EL (cell line): ENCODE data around the gene FIBP.
A peak's percentile ranks its signal among the peaks of the same experiment; 100 is the strongest.

Experiments used
- DNase-seq: peaks from one replicate; pipeline ENCODE4 v3.0.0-alpha.2; 2016

Gene FIBP

DNA sequence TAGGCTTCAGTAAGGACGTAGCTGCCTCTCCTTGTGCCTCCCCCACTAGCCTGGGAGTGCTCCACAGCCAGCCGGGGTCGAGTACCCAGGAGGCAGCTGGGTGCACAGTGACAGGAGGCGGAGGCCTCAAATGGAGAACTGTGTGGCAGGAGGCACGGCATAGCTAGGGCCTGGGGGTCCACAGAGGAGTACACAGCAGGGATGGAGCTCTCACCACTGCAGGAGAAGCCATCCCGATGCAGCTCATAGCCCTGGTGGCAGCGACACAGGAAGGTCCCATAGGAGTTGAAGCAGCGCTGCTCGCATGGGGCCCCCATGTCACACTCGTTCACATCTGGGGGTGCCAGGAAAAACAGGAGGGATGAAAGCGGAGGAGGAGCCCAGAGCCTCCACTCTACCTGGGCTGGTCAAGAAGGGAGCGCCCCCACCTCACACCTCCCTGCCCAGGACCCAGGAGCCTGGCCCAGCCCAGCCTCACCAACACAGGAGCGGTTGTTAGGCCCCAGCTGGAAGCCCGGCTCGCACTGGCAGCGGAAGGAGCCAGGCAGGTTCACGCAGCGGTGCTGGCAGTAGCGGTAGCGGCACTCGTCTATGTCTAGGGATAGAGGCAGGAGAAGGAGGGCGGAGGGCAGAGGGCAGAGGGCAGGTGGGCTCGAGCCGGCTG lies 18.5 kb downstream of the FIBP start:
- no peak for DNase-seq

DNA sequence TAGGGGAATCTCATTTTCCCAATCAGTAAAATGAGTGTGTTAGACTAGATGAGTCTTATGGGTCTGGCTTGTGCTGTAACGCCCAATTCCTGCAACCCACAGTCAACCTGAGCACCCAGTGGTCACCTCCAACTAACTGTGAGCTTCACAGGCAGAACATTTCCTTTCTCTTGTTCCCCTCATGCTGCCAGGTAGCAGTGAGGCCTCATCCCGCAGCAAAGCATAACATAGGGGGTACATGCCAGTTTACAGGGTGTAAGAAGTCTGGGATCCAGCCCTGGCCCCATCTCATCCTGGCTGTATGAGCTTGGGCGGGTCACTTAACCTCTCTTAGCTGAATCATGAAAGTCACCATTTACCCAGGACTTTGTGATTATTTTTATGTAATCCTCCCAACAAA lies 19.4 kb downstream of the FIBP start:
- DNase-seq, result no peak

DNA sequence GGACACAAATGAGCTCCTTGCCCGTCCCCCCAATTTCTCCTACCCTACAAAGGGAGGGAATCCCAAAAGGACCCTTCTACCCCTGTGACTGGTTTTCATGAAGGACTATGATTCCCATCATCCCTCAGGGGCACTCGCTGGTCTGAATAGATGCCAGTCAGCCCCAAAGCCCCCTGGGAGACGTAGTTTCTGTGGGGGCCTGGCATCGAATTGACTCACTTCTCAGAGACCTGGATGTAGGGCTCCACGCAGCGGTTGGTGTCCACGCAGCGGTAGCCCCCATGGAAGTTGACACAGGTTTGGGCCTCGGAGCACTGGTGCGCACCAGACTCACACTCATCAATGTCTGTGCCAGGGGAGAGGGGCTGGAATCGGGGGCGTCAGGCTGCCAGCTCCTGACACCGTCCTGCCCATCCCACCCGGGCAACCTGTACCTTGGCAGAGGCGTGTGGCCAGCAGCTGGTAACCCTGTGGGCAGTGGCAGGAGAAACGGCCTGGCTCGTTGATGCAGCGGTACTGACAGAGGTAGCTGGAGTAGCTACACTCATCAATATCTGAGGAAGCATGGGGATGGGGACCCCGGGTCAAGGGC lies 20.1 kb downstream of the FIBP start:
- DNase-seq, result no peak

DNA sequence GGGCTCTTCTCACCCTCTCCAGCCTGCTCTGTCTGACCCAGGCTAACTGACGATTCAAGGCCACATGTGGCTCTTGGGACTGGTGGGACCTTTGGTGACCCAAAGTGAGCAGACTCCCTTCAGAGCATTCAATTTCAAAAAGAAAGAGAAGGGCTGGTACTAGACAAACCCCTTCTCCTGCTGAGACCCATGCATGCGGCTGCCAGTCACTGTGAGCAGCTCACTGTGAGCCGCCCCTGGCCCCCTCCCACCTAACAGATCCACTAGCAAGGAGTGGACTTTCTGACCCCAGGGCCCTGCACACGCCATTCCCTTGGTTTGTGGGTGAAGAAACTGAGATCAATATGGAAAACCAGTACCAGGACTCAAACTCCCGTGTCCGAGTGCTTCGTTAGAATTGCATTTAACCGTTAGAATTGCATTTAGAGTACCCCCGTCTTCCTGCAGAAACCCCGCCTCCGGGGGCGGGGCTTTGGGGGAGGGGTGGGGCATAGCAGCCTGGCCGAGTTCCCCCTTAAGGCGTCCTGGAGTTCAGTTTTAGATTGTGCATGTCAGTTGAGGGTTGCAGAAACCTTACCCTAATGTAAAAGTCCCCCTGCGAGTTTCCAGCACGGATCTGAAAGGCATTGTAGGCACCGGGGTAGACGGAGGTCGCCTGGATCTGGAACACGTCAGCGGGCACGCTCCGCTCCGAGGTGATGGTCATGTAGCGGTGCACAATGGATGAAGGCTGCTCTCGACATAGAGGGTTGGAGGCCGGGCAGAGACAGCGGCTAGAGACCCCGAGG lies 20.8 kb downstream of the FIBP start:
- no peak for DNase-seq

DNA sequence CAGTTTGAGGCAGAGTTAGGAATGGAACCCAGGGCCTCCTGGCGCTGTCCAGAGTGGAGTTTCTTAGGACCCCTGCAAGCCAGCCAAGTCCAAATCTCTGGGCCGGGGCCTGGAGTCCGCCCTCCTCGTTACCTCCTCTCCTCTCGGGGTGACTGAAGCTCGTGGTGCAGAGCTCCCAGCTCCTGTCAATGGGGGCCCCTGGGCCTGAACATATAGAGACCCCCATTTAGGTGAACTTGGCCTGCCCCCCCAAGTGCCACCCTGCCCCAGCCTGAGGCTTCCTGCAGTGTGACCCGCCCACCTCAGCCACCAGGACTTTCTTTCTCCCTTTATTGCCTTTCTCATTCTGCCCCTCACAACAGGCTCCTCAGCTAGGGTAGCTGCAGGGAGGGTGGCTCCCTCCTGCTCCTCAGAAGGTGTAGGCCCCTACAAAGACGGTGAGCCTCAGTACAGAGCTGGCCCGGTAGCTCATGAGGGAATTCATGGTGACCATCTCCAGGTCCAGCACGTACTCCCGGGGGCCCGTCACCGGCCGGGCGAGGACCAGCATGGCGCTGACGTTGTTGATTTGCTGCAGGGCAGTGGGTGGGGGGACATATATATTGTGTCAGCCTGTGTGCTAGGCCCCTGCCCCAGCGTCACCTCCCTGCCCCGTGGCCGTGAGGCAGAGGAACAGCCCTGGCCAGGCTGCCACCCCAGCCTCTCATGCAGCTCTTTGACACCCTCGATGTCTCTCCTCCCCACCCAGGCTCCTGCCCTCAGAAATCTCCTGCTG lies 21.6 kb downstream of the FIBP start:
- no peak for DNase-seq

DNA sequence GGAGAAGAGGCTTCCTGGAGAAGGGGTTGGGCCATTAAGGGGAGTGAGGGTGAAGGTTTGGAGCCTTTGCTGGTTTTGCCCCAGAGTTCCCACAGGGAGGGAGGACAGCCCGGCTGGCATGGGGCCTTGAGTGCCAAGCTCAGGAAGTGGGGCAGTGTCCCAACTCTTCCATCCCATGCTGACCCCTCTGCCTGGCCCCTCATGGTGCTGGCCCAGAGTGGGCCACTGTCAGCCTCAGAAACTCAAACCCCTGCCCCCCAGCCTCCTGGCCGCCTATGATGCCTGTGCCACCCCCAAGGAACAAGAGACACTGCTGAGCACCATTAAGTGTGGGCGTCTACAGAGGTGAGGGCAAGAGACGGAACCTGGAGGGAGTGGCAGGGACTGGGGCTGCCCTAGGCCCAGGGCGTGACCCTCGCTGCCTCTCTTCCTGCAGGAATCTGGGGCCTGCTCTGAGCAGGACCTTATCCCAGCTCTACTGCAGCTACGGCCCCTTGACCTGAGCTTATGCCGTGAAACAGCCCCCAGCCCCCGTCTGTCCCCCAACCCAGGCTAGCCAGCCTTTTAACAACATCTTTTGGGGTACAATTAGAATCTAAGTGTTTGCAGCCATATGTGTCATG lies 22.6 kb downstream of the FIBP start:
- no peak for DNase-seq

DNA sequence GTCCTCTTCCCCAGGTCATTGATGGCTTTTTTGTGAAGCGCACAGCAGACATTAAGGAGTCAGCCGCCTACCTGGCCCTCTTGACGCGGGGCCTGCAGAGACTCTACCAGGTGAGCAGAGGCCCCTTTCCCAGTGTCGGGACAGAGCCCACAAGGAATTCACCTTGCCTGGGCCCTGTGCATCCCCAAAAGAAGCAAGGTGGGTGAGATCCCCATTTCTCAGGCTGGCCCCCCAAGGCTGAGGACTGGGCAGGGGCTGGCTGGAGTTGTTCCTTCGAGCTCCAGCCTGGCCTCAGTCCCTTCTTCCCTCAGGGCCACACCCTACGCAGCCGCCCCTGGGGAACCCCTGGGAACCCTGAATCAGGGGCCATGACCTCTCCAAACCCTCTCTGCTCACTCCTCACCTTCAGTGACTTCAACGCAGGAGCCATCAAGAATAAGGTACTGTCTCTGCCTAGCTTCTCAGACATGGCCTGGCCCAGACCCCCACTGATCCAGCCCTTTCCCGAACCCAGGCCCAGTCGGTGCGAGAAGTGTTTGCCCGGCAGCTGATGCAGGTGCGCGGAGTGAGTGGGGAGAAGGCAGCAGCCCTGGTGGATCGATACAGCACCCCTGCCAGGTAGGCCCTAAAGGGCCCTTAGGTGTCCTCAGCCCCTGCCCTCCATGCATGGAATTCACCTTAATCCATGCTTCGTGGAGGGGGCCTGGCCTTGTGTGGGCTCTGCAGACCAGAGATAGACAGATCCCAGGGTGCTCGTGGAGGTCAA lies 23.4 kb downstream of the FIBP start:
- DNase-seq, result no peak

DNA sequence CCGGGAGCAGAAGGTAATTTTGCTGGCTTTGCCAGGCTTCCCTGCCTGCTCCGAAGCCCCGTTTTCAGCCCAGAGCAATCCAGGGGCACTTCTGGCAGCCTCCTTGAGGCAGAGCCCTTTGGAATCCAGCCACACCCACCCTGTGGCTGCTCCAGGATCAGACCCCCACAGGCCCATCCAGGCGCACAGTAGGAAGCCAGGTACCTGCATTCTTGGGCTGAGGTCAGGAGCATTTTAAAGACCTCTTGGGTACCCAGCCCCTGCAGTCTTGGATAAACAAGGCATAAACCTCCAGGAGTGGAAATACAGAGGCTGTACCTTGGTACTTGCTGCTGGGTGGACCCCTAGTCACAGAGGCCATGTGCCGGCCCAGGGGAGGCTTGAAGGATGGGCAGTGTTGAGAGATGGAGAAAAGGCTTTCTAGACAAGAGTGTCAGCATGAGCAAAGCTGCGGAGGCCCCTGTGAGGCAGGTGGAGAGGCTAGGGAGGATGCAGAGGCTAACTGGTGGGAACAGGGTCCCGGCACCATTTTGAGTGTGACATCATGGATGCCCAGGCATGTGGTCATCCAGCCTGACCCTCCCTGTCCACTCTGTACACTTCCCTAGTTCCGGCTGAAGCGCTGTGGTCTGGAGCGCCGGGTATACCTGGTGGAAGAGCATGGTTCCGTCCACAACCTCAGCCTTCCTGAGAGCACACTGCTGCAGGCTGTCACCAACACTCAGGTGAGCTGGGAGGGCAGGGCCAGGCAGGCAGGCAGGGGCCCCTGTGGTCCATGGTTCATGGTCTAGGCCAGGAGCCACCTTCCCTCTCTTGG lies 24.2 kb downstream of the FIBP start:
- peak; percentile 2 for DNase-seq

DNA sequence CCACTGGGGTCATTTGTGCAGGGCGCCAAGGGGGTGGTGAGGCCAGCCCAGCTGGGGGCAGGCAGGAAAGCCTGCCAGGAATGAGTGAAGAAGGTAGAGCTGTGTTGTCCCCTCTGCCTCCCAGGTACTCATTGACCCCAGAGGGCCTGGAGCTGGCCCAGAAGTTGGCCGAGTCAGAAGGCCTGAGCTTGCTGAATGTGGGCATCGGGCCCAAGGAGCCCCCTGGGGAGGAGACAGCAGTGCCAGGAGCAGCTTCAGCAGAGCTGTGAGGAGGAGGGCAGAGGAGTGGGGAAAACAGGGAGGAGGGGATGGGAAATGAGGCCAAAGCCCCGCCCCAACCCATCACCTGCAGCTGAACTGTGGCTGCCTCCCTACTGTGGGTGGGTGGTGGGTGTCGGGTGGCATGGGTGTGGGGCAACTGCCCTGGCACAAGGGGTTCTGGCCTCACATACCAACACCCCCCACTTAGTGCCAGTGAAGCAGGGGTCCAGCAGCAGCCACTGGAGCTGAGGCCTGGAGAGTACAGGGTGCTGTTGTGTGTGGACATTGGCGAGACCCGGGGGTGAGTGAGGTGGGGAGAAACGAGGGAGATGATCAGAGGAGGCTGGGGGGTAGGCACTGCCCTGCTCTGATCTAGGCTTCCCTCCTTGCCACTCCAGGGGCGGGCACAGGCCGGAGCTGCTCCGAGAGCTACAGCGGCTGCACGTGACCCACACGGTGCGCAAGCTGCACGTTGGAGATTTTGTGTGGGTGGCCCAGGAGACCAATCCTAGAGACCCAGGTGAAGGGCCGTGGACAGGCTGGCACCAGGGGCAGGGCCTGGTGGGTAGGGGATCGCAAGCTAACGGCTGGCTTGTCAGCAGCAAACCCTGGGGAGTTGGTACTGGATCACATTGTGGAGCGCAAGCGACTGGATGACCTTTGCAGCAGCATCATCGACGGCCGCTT lies 25.1 kb downstream of the FIBP start:
- DNase-seq, result peak; percentile 1

DNA sequence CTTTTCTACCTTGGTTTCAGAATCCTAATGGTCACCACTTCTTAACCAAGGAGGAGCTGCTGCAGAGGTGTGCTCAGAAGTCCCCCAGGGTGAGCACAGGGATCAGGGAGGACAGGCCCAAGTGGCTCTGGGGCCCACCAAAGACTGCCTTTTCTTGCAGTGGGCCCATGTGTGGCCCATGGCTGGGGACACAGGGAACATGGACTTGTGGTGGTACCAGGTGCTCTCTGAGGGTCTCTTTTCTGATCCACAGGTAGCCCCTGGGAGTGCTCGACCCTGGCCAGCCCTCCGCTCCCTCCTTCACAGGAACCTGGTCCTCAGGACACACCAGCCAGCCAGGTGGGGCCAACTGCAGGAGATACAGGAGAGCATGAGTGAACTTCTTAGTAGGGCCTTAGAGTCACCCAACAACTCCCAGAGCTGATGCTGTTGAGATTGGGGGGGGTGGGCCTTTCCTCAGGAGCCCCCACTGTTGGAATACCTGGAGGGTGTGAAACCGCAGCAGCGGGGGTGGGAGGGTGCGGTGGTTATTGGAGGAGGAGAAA lies 26.0 kb downstream of the FIBP start:
- DNase-seq, result peak; percentile 1

DNA sequence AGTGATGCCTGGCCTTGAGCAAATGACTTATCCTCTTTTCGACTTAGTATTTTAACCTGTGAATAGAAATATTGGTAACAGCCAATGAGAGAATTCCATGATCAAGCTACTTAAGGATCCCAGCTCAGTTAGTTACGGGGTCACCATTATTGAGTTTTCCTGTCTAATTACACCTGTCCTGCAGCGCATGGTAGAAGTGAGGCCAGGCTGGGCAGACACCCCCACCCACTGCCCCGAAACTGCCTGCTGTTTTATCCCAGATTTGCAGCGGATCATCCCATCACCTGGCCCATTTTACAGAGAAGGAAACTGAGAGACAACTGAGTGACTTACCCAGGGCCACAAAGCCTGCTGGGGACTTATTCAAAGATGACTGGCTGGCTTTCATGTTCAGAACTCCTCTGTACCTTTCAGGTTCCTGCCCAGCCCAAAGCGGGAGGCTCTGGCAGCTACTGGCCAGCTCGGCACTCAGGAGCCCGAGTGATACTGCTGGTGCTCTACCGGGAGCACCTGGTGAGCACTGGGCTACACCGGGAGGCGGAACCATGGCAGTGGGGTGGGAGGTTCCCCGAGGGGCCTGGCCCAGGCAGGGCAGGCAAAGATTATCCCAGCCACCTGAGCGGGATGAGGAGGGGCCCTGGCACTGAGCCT lies 26.6 kb downstream of the FIBP start:
- DNase-seq, result peak; percentile 2

DNA sequence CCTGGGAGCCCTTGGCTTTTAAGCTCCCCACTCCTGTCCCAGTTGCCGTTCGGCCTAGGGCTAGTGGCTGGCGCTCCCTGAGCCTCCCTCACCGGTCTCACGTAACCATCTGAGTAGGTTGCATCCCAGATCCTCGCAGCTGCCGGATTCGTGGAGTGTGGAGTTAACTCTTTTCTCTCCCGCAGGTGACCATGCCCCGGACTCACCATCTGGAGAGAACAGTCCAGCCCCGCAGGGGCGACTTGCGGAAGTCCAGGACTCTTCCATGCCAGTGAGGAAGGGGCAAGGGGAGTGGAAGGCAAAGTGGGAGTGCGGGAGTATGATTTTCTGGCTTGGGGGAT lies 27.1 kb downstream of the FIBP start:
- DNase-seq, result no peak

DNA sequence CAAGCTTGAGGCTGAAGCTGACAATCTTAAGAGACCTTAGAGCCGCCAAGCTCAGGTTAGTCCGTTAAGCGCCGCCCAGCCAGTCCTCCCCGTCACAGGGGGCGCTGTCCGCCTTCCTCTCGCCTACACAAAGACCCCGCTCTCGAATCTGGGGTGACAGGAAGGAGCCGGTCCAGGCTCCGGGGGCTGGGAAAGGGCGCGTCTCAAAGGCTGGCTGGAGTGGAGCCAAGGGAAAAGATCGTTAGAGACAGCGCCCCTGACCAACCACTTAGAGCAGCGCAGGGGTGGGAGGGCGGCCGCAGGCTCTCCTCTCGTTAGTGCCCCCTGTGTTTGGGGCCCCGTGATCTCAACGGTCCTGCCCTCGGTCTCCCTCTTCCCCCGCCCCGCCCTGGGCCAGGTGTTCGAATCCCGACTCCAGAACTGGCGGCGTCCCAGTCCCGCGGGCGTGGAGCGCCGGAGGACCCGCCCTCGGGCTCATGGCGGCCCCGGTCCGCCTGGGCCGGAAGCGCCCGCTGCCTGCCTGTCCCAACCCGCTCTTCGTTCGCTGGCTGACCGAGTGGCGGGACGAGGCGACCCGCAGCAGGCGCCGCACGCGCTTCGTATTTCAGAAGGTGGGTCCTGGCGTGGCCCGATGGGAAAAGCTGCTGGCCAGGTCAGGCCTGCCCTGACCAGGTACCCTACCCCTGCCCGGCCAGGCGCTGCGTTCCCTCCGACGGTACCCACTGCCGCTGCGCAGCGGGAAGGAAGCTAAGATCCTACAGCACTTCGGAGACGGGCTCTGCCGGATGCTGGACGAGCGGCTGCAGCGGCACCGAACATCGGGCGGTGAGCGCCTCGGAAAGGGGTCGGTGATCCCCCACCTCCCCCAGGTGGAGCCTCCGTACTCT lies 27.8 kb downstream of the FIBP start, which contains the start of gene MUS81:
TSS of gene MUS81 (plus strand) at position 156 of the 887 bp plus-strand sequence. CDS start at position 477, 321 bp downstream.
- DNase-seq, result peak; percentile 99

DNA sequence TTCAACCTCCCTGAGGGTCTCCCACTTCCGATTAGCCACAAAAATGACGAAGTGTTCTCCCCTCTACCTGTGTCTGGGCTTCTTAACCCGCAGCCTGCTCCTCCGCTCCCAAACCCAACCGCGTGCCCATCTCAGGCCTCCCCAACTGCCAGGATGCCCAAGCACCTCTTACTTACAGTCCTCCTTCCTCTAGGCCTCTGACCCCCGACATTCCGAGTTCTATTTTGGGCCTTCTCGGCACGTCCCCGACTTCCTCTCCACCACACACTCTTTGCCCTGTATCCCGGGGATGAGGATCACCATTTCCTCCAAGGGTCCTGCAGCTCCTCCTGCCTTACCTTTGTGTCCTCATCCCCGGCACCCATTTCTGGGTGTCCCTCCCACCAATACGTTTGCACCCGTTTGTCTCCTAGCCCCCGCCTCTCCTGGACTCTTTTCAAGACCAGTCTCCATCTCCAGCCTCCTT lies 28.4 kb downstream of the FIBP start:
- DNase-seq, result no peak

DNA sequence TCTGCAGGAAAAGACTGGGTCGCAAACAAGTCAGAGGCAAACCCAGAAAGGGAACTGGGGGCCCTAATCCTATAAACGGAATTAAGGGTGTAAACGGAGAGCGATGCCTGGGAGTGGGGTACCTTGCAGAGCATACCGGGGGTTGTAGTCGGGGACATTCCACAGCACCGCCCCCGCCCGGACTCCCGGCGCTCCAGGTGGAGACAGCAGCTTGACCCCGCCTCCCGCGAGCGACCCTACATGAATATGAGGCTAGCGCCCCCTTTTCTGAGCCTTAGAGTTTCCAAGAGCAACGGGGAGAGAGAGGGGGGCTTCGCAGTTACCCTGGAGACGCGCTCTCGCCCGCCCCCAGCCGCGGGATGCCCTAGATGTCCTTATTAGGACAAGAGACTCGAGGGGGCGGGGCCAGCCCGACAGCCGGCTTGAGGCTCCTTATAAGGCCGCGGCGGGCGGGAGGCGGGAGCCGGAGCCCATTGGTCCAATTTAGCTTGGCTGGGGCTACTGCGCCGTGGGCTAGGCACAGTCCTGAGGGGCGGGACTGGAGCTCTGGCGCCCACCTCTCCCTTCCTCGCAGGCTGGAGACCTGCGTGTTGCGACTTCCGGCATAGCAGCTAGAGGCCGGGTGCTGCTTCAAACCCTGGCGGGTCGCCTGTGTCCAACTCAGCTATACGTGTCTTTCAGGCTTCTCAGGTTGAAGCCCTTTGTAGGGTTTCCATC lies 29.0 kb downstream of the FIBP start:
- peak; percentile 100 for DNase-seq

DNA sequence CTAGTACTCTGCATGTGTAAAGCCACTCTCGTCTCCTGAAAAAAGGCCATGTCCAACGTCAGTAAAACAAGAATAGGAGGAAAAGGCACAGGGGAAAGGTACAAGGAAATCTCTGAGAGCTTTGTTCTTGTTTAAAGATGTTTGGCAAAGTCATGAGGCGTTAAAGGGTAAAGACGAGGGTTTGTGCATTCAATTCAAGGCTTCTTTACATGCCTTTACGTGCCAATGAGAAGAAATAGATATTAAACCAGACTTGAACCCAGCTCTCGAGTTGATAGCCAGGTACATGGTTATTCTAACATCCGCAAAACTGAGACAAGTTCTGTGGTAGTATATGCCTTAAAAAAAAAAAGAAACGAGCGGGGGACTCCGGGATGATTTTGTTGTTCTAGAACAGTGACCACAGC lies 29.6 kb downstream of the FIBP start:
- no peak for DNase-seq
